Immature natural killer cell (primary cell): ENCODE results near the gene DGCR2. TPM values are rescaled to one million over a fixed set of nuclear protein-coding genes. Genes with fewer than 3 reads are reported as not detected.
A peak's percentile ranks its signal among the peaks of the same experiment; 100 is the strongest.

ENCODE experiments used
- DNase-seq, 3 donors: peaks; one replicate each; pipeline ENCODE4 v3.0.0; 2022; ENCODE audit warnings: mixed read lengths in 1 of 3
- H3K27ac Mint-ChIP-seq, 6 donors: one replicate each; pipeline ENCODE4 v1.8.0; 2020; ENCODE audit warnings: mixed read lengths in 6 of 6, mild to moderate bottlenecking in 5 of 6, inconsistent platforms in 4 of 6, moderate library complexity in 3 of 6
- H3K27me3 Mint-ChIP-seq, 3 donors: one replicate each; pipeline ENCODE4 v1.8.0; 2020 to 2021; ENCODE audit warnings: low read depth in 3 of 3, mild to moderate bottlenecking in 3 of 3, mixed read lengths in 3 of 3, moderate library complexity in 3 of 3, inconsistent platforms in 1 of 3
- H3K36me3 Mint-ChIP-seq, 3 donors: one replicate each; pipeline ENCODE4 v1.8.0; 2020; ENCODE audit warnings: mixed read lengths in 3 of 3, inconsistent platforms in 2 of 3, mild to moderate bottlenecking in 2 of 3
- H3K4me1 Mint-ChIP-seq, 2 donors: one replicate each; pipeline ENCODE4 v1.8.0; 2020; ENCODE audit warnings: inconsistent platforms in 2 of 2, mild to moderate bottlenecking in 2 of 2, mixed read lengths in 2 of 2, moderate library complexity in 1 of 2
- H3K4me3 Mint-ChIP-seq, 5 donors: one replicate each; pipeline ENCODE4 v1.8.0; 2020; ENCODE audit warnings: mild to moderate bottlenecking in 5 of 5, mixed read lengths in 5 of 5, inconsistent platforms in 3 of 5, moderate library complexity in 3 of 5
- H3K9me3 Mint-ChIP-seq, 6 donors: one replicate each; pipeline ENCODE4 v1.8.0; 2020; ENCODE audit warnings: mild to moderate bottlenecking in 6 of 6, mixed read lengths in 6 of 6, inconsistent platforms in 4 of 6, moderate library complexity in 3 of 6
- polyA plus RNA-seq, 3 donors: library from polyadenylated mRNA; unstranded; fragments of 300-500 nt; fragmentation: Illumina TruSeq; gene quantifications; one replicate each; pipeline ENCODE4 v1.2.3, GENCODE V29; 2021

The DGCR2 gene
- polyA plus RNA-seq, 3 donors from 2014 or later: 19.4 to 51.7 (median 31.6) TPM

DNA sequence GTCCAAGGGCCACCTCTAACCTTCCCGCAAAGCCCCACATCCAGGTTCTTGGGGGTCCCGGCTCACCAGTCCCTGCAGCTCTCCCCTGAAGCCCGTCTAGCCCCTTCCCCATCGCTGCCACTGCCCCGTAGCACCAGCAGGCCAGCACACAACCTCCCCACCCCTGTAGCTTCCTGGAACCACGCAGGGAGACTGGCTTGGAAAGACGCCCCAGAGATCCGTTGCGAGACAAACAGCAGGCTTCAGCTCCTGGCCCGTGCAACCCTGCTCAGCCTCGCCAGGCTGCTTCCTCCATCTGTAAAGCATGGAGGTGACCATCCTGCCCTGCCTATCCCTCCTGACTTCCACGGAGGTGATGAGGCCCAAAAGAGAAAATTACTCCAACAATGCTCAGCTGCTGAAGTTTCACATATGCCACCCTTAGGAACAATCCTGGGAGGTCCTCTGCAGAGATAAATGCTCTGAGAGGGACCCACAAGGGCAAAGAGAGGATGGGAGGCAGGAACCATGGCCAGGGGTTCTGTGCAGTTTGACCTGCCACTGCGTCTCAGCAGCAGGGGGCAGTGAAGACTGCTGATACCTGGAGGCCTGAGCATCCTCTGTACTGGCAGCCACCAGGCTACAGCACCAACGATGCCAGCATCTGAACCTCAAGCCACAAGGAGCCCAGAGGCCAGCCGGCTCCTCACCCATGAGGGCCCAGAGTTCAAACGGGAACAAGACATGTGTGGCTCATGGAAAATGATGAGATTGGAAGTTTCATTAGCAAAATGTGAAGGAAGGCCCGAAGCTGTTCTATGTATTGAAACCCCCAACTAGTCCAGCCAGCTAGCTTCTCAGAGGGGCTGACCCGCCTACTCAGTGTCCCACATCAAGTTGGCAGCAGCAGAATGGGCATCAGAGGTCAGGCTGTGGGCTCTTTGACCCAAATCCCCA is 16.1 kb downstream of the DGCR2 start:
- peak in 2 of 3 donors; percentile 17 to 31 for DNase-seq
- H3K4me1 Mint-ChIP-seq: peaks cover 60 to 84% of the 10 kb centered on the region in 2 donors
- no peak overlapping the region for H3K4me3 Mint-ChIP-seq

DNA sequence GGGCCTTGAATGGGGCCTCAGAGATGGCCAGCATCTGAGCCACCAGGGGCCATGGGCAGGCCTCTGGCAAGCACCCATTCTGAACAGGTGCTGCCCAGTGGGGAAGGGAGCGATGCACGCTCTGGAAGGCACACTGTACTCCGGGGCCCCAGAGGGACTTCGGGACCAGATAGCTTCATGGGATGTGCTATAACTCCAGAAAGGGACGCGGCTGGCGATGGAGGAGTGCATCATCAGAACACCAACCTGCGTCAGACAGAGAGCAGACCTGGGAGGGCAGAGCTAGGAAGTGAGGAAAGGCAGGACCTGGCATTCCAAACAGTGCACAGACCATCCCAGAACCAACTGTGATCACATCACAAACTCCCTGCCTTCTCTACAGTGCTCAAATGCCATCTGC is 16.8 kb downstream of the DGCR2 start:
- Mint-ChIP-seq H3K9me3 (no peaks in the 10 kb centered on the region), H3K27me3 (no peaks in the 10 kb centered on the region), H3K4me1 (peaks cover 56 to 77% of the 10 kb centered on the region in 2 donors), H3K4me3 (no peak overlapping the region), H3K36me3 (no peaks in the 10 kb centered on the region), H3K27ac (peak overlapping the region in 1 of 6 donors; percentile 16)
- no peak for DNase-seq

More for the DNA sequence above, 16.1 kb downstream of the DGCR2 start:
- Mint-ChIP-seq H3K36me3 (no peaks in the 10 kb centered on the region), H3K9me3 (no peaks in the 10 kb centered on the region), H3K27ac (peak overlapping the region; percentile 53 to 89 (median 62)), H3K27me3 (no peaks in the 10 kb centered on the region)

DNA sequence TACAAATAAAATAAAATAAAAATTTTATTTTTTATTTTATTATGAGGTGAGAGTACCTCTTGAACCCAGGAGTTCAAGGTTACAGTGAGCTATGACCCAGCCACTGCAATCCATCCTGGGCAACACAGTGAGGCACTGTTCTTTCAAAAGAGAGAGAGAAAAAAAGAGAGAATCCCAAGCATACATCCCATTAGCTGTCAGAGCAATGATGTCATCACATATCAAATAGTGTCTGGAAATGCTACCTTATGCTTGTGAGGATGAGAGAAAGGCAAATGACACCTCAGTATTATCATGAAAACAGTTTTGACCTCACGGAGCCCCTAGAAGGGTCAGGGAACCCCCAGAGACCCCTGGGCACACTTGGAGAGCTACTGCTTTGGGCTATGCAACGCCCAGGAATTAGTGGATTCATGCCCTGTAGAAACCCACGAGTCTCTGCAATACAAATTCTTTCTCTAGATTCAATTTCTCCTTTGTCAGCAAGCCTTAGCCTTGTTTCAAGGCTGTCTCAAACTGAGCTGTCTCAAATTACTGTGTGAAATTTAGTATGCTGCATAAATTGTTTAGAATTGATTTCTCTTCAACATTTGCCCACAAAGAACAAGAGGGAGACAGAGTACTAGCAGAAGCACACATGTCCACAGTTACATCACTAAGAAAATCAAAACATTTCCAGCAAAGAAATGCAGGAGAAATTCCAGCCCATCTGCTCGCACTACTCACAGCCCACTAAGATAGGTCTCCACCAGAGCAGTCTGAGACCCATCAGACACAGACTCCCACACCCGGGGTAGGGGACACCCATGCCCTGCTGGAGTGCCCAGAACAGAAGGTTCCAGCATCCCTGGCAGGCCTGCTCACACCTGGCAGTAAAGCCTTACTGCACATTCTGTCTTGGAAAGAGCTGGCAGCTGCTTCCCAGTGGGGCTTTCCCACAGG is 18.1 kb downstream of the DGCR2 start:
- Mint-ChIP-seq H3K9me3 (no peaks in the 10 kb centered on the region), H3K27ac (peak overlapping the region in 5 of 6 donors; percentile 4 to 58 (median 46)), H3K27me3 (peaks cover 0 to 2% (median 2%) of the 10 kb centered on the region in 3 donors), H3K36me3 (no peaks in the 10 kb centered on the region), H3K4me3 (no peak overlapping the region), H3K4me1 (peaks cover 49 to 70% of the 10 kb centered on the region in 2 donors)
- no peak for DNase-seq

DNA sequence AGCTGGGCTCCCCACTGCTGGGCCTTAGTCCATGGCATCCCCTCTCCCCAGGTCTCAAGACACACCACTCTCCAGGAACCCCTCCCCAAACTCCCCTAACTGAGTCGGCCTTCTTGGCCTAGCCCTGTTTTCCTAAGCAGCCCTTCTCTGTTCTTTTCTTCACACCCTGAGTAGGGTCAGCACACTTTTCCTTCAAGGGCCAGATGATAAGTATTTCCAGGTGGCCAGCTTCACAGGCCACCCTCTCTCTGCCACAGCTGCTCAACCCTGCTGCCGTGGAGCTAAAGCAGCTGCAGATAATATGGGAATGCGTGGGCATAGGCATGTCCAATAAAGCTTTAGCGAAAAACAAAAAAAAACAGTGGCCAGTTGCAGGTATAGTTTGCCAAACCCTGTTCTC is 24.1 kb downstream of the DGCR2 start:
- no peaks in the 10 kb centered on the region for H3K9me3 Mint-ChIP-seq
- H3K36me3 Mint-ChIP-seq: peaks cover 0 to 4% (median 0%) of the 10 kb centered on the region in 3 donors
- no peak for DNase-seq
- H3K27ac Mint-ChIP-seq: peak overlapping the region in 5 of 6 donors; percentile 1 to 63 (median 33)
- H3K27me3 Mint-ChIP-seq: peaks cover 0 to 2% (median 2%) of the 10 kb centered on the region in 3 donors
- H3K4me3 Mint-ChIP-seq: no peak overlapping the region
- H3K4me1 Mint-ChIP-seq: peaks cover 34 to 52% of the 10 kb centered on the region in 2 donors

DNA sequence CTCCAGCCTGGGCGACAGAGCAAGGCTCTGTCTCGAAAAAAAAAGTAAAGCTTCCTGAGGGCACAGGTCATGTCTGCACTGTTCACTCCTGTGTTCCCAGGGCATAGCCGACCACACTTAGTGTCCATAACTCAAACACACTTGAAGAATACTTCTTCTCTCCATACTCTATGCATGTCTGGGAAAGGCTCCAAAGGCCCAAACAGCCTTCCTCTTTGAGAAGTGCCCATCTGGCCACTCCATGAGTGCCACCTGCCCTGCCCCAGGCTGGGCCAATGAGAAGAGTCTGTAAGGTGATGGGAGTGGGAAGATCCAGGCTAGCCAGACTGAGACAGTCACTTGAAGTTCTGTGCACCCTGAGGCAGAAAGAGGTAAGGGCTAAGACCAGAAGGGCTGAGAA is 24.7 kb downstream of the DGCR2 start:
- H3K9me3 Mint-ChIP-seq: no peaks in the 10 kb centered on the region
- no peak for DNase-seq
- H3K4me3 Mint-ChIP-seq: no peak overlapping the region
- no peak overlapping the region for H3K27ac Mint-ChIP-seq
- peaks cover 0 to 2% (median 2%) of the 10 kb centered on the region in 3 donors for H3K27me3 Mint-ChIP-seq
- H3K4me1 Mint-ChIP-seq: peaks cover 31 to 50% of the 10 kb centered on the region in 2 donors
- peaks cover 0 to 4% (median 0%) of the 10 kb centered on the region in 3 donors for H3K36me3 Mint-ChIP-seq

DNA sequence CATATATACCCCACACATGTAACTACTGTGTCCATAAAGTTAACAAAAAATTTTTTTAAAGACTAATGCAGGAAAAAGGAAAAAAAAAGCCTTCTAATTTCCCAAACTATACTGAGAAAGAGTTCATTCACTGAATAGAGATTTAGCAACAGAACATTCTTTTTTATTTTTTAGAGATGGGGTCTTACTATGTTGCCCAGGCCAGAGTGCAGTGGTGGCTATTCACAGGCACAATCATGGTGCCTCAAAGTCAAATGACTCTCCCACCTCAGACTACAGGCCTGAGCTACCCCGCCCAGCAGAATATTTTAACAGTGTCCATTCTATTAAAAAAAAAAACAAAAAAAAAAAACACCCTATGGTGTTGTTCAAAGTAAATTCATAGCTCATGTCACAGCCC is 25.7 kb downstream of the DGCR2 start:
- peaks cover 0 to 4% (median 0%) of the 10 kb centered on the region in 3 donors for H3K36me3 Mint-ChIP-seq
- H3K27ac Mint-ChIP-seq: peak overlapping the region in 2 of 6 donors; percentile 3 to 78
- peaks cover 28 to 45% of the 10 kb centered on the region in 2 donors for H3K4me1 Mint-ChIP-seq
- H3K27me3 Mint-ChIP-seq: peaks cover 0 to 2% (median 2%) of the 10 kb centered on the region in 3 donors
- H3K4me3 Mint-ChIP-seq: no peak overlapping the region
- H3K9me3 Mint-ChIP-seq: no peaks in the 10 kb centered on the region
- DNase-seq: no peak

DNA sequence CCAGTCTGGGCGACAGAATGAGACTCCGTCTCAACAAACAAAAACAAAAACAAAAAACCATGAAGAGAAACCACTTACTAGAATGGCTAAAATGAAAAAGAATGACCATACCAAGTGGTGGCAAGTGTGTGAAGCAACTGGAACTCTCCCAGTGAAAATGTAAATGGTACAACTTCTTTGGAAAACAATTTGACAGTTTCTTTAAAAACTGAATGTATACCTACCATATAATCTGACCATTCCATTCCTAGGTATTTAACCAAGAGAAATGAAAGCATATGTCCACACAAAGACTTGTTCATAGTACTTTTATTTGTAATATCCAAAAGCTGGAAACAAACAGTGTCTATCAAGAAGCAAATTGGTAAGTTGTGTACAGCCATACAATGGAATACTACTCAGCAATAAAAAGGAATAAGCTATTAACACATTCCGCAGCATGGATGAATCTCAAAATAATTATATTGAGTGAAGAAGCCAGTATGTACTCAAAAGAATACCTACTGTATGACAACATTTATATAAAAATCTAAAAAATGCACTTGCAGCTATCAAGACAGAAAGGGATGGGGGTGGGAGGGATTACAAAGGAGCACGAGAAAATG is 27.7 kb downstream of the DGCR2 start:
- Mint-ChIP-seq H3K4me3 (no peak overlapping the region), H3K27ac (no peak overlapping the region), H3K36me3 (peaks cover 0 to 4% (median 0%) of the 10 kb centered on the region in 3 donors), H3K4me1 (peaks cover 27 to 52% of the 10 kb centered on the region in 2 donors), H3K9me3 (no peaks in the 10 kb centered on the region), H3K27me3 (peaks cover 0 to under 1% (median 0%) of the 10 kb centered on the region in 3 donors)
- DNase-seq: no peak

DNA sequence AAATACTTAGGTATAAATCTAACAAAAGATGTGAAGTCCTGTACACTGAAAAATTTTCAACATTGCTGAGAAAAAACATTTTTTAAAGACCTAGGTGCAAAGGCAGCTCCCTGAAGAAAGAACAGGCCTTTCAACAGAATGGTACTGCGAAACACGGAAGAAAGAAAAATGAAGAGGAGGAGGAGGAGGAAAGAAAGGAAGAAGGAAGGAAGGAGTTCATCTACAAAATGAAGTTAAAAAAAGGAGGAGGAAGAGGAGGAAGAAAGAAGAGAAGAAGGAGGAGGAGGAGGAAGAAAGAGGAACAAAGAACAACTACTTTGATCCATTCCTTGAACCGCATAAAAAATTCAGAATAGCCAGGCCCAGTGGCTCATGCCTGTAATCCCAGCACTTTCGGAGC is 29.5 kb downstream of the DGCR2 start:
- Mint-ChIP-seq H3K27me3 (no peaks in the 10 kb centered on the region), H3K9me3 (no peaks in the 10 kb centered on the region), H3K4me1 (peaks cover 17 to 37% of the 10 kb centered on the region in 2 donors), H3K27ac (peak overlapping the region in 3 of 6 donors; percentile 14 to 85 (median 43)), H3K36me3 (peaks cover 0 to 13% (median 9%) of the 10 kb centered on the region in 3 donors), H3K4me3 (no peak overlapping the region)
- no peak for DNase-seq

DNA sequence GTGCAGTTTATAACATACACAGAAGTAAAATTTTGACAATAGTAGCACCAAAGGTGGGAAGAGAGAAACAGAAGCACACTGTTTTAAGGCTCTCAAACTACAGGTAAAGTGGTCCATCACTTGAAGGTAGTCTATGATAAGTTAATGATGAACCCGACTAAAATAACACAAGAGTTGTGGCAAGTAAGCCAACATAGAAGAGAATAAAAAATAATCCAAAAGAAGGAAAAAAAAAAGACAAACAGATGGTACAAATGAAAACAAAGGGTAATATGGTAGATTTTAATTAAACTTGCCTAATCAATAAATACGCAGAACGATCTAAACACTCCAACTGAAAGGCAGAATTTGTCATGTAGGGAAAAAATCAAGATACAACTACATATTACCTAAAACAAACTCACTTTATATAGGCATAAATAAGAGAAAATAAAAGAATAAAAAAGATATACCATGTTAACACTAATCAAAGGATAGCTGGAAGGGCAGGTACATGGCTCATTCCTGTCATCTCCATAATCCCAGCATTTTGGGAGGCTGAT is 31.6 kb downstream of the DGCR2 start:
- H3K27me3 Mint-ChIP-seq: peaks cover 0 to under 1% (median 0%) of the 10 kb centered on the region in 3 donors
- no peaks in the 10 kb centered on the region for H3K9me3 Mint-ChIP-seq
- H3K4me3 Mint-ChIP-seq: no peak overlapping the region
- no peak overlapping the region for H3K27ac Mint-ChIP-seq
- no peak for DNase-seq
- peaks cover 15 to 30% of the 10 kb centered on the region in 2 donors for H3K4me1 Mint-ChIP-seq
- H3K36me3 Mint-ChIP-seq: peaks cover 3 to 13% (median 10%) of the 10 kb centered on the region in 3 donors

DNA sequence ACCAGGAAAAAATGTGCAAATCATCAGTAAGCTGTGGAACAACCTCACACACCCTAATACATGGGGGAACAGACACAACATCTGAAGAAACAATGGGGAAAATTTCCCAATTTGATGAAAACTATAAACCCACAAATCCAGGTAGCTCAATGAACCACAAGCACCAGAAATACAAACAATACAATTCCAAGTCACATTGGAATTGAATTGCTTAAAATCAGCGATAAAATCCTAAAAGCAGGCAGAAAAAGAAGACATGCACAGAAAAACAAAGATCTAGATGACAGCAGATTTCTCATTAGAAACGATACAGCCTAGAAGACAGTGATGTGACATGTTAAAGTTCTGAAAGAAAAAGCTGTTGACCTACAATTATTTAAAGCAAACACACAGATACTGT is 32.0 kb downstream of the DGCR2 start:
- Mint-ChIP-seq H3K27ac (no peak overlapping the region), H3K4me1 (peaks cover 19 to 33% of the 10 kb centered on the region in 2 donors), H3K27me3 (peaks cover 0 to 2% (median 0%) of the 10 kb centered on the region in 3 donors), H3K9me3 (no peaks in the 10 kb centered on the region), H3K4me3 (no peak overlapping the region), H3K36me3 (peaks cover 5 to 13% (median 13%) of the 10 kb centered on the region in 3 donors)
- no peak for DNase-seq

DNA sequence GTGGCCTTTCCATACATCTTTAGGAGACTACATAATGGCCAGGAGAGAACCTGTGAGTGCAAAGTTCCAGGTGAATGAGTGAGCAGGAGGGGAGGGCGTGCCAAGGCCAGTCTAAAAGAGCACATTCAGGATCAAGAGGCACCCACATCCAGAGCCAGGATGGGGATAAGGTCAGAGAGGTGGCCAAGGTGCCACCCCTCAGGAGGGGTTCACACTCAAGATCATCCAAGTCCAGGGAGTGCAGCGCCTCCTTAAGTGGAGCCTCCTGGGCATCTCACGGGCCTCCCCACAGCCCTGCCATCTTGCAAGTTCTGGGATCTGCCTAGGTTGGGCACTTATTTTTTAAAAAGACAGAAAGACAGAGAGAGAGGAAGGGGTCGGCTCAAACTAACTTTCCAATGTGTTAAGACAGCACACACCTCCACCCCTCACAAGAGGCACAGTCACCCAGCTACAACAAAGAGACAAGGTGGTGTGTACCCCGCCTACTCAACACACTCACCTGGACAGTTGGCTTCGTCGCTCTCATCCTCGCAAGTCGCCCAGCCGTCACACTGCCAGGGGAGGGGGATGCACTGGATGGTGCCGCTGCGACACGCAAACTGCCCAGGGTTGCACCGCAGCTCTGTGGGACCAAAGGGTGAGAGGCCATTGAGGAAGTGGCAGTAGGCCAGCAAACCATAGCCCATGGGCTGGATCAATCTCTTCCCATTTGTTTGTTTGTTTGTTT is 33.2 kb downstream of the DGCR2 start:
- Mint-ChIP-seq H3K9me3 (no peaks in the 10 kb centered on the region), H3K36me3 (peaks cover 8 to 16% (median 13%) of the 10 kb centered on the region in 3 donors), H3K4me3 (no peak overlapping the region), H3K4me1 (peaks cover 24 to 37% of the 10 kb centered on the region in 2 donors), H3K27me3 (peaks cover 0 to 2% (median 0%) of the 10 kb centered on the region in 3 donors), H3K27ac (peak overlapping the region in 1 of 6 donors; percentile 35)
- DNase-seq: no peak

DNA sequence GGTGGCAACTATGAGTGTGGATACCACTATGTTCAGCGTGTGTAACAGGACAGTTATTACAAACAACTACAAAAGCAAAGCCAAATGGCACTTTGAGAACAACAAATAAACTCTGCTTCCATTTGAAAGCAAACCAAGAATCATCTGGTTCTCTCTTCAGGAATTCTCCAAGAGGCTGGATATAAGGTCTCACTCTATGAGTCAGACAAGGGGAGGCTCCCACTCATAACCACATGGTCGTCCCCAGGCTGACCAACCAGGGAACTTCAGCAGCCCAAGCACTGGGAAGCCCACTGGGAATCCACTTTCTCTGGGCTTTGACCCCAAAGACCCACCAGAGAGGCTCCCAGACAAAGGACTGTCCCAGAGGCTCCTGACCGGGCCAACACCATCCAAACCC is 35.3 kb downstream of the DGCR2 start:
- Mint-ChIP-seq H3K27ac (peak overlapping the region in 2 of 6 donors; percentile 44 to 51), H3K27me3 (peaks cover 0 to 3% (median 0%) of the 10 kb centered on the region in 3 donors), H3K9me3 (no peaks in the 10 kb centered on the region), H3K4me3 (no peak overlapping the region), H3K4me1 (peaks cover 22 to 38% of the 10 kb centered on the region in 2 donors), H3K36me3 (peaks cover 8 to 21% (median 18%) of the 10 kb centered on the region in 3 donors)
- no peak for DNase-seq
